ENCODE data around the gene VENTX. TPM values are rescaled to one million over a fixed set of nuclear protein-coding genes. Genes with fewer than 3 reads are reported as not detected.

Gene VENTX
- total RNA-seq, 1 experiment from 2014 or later = not detected

GRCh38 chr10:133196221-133196915 lies 41.3 kb upstream of the VENTX start:
- BruUV-seq (replicated peaks) = no TSS peak
- TF ChIP-seq, protein P1, sequence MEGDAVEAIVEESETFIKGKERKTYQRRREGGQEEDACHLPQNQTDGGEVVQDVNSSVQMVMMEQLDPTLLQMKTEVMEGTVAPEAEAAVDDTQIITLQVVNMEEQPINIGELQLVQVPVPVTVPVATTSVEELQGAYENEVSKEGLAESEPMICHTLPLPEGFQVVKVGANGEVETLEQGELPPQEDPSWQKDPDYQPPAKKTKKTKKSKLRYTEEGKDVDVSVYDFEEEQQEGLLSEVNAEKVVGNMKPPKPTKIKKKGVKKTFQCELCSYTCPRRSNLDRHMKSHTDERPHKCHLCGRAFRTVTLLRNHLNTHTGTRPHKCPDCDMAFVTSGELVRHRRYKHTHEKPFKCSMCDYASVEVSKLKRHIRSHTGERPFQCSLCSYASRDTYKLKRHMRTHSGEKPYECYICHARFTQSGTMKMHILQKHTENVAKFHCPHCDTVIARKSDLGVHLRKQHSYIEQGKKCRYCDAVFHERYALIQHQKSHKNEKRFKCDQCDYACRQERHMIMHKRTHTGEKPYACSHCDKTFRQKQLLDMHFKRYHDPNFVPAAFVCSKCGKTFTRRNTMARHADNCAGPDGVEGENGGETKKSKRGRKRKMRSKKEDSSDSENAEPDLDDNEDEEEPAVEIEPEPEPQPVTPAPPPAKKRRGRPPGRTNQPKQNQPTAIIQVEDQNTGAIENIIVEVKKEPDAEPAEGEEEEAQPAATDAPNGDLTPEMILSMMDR (IDR thresholded peaks at IDR 0.05; ENCODE audit: unreplicated experiment) = no peak
- Mint-ChIP-seq H3K4me3 (ENCODE audit: low read depth, unreplicated experiment) (no peak overlapping the region), H3K27me3 (ENCODE audit: unreplicated experiment) (peaks cover 31% of the 10 kb centered on the region), H3K36me3 (ENCODE audit: insufficient read depth, unreplicated experiment) (no peaks in the 10 kb centered on the region), H3K4me1 (ENCODE audit: low read depth, unreplicated experiment) (no peaks in the 10 kb centered on the region), H3K9me3 (ENCODE audit: low read depth, unreplicated experiment) (peaks cover 4% of the 10 kb centered on the region), H3K27ac (ENCODE audit: unreplicated experiment) (no peak overlapping the region)
- intact Hi-C loops (cut with micrococcal nuclease; ENCODE audit: unreplicated experiment) = no loop called here
- CTCF ChIA-PET = interaction anchor here (0.6 kb wide), 1 partner anchor 56 kb away, joined by 3 read pairs; no protein-coding TSS in a partner anchor
- DNase-seq = no peak

DNA sequence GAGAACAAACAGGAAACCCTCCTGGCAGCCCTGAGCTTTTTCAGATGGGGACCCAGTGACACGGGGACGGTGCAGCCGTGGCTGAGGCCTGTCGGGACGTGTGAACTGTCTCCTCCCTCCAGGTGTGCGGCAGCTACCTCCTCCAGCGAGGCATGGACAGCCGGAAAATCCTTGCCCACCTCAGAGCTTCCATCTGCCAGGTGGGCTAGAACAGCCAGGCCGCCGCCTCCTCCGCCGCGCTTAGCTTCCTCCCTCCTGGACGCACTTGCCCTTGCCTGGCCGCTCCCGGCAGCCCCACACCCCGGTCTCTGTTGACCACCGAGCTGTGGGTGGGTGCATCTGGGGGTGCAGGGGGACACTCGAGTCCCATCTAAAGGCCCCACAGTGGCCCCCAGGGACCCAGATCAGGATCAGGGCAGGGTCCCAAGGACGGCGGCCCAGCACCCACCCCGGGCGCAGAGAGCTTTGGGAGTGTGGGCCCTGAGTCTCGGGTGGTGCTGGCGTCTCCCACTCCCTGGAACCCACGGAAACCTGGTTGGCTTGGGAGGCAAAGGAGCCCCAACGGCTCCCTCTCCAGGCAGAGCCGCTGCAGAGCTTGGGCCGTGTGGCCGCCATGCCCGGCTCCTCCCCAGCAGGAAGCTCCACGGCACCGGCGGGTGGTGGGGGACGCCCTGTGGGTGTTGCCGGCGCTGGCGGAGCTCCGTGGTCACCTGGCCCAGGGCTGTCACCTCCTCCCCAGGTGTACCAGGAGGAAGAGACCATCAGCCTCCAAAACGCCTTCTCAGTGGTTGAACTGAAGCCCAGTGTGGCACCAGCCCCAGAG lies 40.5 kb upstream of the VENTX start:
- Mint-ChIP-seq H3K27ac (ENCODE audit: unreplicated experiment) (no peak overlapping the region), H3K4me1 (ENCODE audit: low read depth, unreplicated experiment) (no peaks in the 10 kb centered on the region), H3K27me3 (ENCODE audit: unreplicated experiment) (peaks cover 24% of the 10 kb centered on the region), H3K9me3 (ENCODE audit: low read depth, unreplicated experiment) (peaks cover under 1% of the 10 kb centered on the region), H3K4me3 (ENCODE audit: low read depth, unreplicated experiment) (no peak overlapping the region), H3K36me3 (ENCODE audit: insufficient read depth, unreplicated experiment) (no peaks in the 10 kb centered on the region)
- CTCF ChIA-PET = interaction anchor here (0.6 kb wide), 1 partner anchor 56 kb away, joined by 3 read pairs; no protein-coding TSS in a partner anchor
- DNase-seq = no peak
- TF ChIP-seq, protein P1 (IDR thresholded peaks at IDR 0.05; ENCODE audit: unreplicated experiment) = no peak
- BruUV-seq (replicated peaks) = no TSS peak
- intact Hi-C loops (cut with micrococcal nuclease; ENCODE audit: unreplicated experiment) = no loop called here

- Mint-ChIP-seq H3K36me3 (ENCODE audit: insufficient read depth, unreplicated experiment) (peaks cover 5% of the 10 kb centered on the region), H3K4me3 (ENCODE audit: low read depth, unreplicated experiment) (no peak overlapping the region), H3K27me3 (ENCODE audit: unreplicated experiment) (peaks cover 17% of the 10 kb centered on the region), H3K4me1 (ENCODE audit: low read depth, unreplicated experiment) (no peaks in the 10 kb centered on the region), H3K9me3 (ENCODE audit: low read depth, unreplicated experiment) (no peaks in the 10 kb centered on the region), H3K27ac (ENCODE audit: unreplicated experiment) (no peak overlapping the region)
- intact Hi-C loops (cut with micrococcal nuclease; ENCODE audit: unreplicated experiment) = no loop called here
- TF ChIP-seq, protein P1 (IDR thresholded peaks at IDR 0.05; ENCODE audit: unreplicated experiment) = no peak
- CTCF ChIA-PET = no interaction called here
- DNase-seq = no peak
- no TSS peak for BruUV-seq (replicated peaks)
Observed at GRCh38 chr10:133197786-133198185, 39.9 kb upstream of the VENTX start.

GRCh38 chr10:133198206-133198605 lies 39.4 kb upstream of the VENTX start:
- BruUV-seq (replicated peaks) = no TSS peak
- intact Hi-C loops (cut with micrococcal nuclease; ENCODE audit: unreplicated experiment) = no loop called here
- TF ChIP-seq, protein P1 (IDR thresholded peaks at IDR 0.05; ENCODE audit: unreplicated experiment) = no peak
- no peaks in the 10 kb centered on the region for H3K4me1 Mint-ChIP-seq (ENCODE audit: low read depth, unreplicated experiment)
- peaks cover 13% of the 10 kb centered on the region for H3K27me3 Mint-ChIP-seq (ENCODE audit: unreplicated experiment)
- H3K9me3 Mint-ChIP-seq (ENCODE audit: low read depth, unreplicated experiment) = no peaks in the 10 kb centered on the region
- CTCF ChIA-PET = no interaction called here
- H3K27ac Mint-ChIP-seq (ENCODE audit: unreplicated experiment) = no peak overlapping the region
- H3K4me3 Mint-ChIP-seq (ENCODE audit: low read depth, unreplicated experiment) = no peak overlapping the region
- no peak for DNase-seq
- H3K36me3 Mint-ChIP-seq (ENCODE audit: insufficient read depth, unreplicated experiment) = peaks cover 5% of the 10 kb centered on the region

Data from Calu3 (cell line).